ENCODE measurements around the gene UBE3B. TPM values are rescaled to one million over a fixed set of nuclear protein-coding genes. Genes with fewer than 3 reads are reported as not detected.
"Not testable (repeated sequence)": the region's sequence is repeated elsewhere in the genome, so short reads cannot be mapped to it uniquely, and the experiment has no call there.

The UBE3B gene
- polyA plus RNA-seq, 6 donors from 2014 or later: 19.8 to 30.1 (median 24.4) TPM

DNA sequence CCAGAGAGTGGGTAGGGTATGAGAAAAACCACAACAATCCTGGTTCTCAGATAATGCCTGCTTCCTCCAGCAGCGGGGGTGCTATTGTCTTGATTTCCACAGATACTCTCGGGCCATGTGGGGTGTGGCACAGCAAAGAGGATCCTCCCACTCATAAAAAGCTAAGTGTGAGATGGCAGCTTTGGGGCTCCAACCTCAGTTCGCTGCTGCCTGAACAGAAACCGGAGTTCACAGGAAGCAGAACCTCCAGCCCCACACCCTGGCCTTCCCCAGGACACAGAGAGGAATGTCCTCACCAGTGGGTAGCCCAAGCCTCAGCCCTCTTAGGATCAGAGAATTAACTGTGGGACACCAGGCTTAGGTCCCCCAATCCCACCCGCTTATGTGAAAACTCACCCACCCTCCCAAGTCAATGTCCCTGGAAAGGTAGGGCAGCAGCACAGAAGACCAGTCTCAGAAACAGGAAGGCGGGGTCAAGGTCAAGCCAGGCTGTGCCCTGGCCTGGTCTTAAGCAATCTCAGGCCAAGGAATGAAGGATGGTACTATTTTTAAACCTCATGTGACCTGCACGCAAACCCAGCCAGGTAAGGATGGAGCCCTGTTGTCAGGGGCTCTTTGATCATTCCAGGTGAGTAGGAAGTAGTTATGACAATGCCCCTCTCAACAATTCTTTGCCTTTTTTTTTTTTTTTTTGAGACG lies 9.3 kb upstream of the UBE3B start:
- Mint-ChIP-seq H3K4me1 (peaks cover 29 to 41% (median 31%) of the 10 kb centered on the region in 3 donors), H3K9me3 (no peaks in the 10 kb centered on the region), H3K27ac (no peak overlapping the region), H3K36me3 (no peaks in the 10 kb centered on the region), H3K4me3 (no peak overlapping the region), H3K27me3 (no peaks in the 10 kb centered on the region)
- ATAC-seq (ENCODE audit: low read depth in 2 of 2): no peak
- DNase-seq: no peak

DNA sequence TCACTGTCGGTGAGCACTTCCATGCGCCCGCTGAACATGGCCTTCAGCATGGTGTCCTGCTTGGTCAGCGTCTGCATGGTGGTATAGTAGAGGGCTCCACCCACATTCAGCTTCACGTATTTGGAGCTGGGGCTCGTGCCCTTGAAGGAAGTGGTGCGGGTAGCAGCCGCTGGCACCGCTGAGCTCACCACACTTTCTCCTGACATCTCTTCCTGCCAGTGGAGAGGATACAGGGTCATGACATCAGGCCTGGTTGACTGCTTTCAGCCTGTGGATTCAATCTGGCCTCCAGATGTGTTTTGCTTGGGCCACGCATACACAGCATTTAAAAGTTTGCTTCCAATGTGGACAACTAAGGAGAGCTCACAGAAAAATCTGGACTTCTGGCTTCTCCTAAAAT lies 7.9 kb upstream of the UBE3B start:
- peaks cover 19 to 30% (median 20%) of the 10 kb centered on the region in 3 donors for H3K4me1 Mint-ChIP-seq
- no peaks in the 10 kb centered on the region for H3K36me3 Mint-ChIP-seq
- H3K4me3 Mint-ChIP-seq: no peak overlapping the region
- H3K9me3 Mint-ChIP-seq: no peaks in the 10 kb centered on the region
- no peak overlapping the region for H3K27ac Mint-ChIP-seq
- DNase-seq: no peak
- H3K27me3 Mint-ChIP-seq: no peaks in the 10 kb centered on the region
- ATAC-seq (ENCODE audit: low read depth in 2 of 2): no peak

DNA sequence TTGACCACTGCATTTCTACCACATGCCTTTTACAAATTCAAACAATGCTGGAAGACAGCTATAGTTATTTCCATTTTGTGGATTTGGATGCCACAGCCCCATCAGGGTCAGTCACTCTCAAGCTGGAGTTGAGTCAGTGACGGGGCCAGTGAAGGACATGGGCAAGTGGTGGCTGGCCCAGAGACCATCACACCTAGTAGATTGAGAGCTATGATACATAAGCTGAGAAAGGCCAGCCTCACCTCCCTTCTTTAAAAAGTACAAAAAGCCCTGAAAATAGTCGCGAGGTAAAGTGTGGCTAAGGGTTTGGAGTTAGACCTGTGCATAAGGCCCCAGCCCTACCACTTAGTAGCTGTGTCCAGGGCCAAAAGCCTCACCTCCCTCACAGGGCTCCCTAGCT lies 4.4 kb upstream of the UBE3B start:
- H3K4me3 Mint-ChIP-seq: no peak overlapping the region
- ATAC-seq (ENCODE audit: low read depth in 2 of 2) (no peak), DNase-seq (no peak)
- no peaks in the 10 kb centered on the region for H3K9me3 Mint-ChIP-seq
- no peaks in the 10 kb centered on the region for H3K27me3 Mint-ChIP-seq
- H3K4me1 Mint-ChIP-seq: peaks cover 33 to 48% (median 34%) of the 10 kb centered on the region in 3 donors
- no peaks in the 10 kb centered on the region for H3K36me3 Mint-ChIP-seq
- no peak overlapping the region for H3K27ac Mint-ChIP-seq

DNA sequence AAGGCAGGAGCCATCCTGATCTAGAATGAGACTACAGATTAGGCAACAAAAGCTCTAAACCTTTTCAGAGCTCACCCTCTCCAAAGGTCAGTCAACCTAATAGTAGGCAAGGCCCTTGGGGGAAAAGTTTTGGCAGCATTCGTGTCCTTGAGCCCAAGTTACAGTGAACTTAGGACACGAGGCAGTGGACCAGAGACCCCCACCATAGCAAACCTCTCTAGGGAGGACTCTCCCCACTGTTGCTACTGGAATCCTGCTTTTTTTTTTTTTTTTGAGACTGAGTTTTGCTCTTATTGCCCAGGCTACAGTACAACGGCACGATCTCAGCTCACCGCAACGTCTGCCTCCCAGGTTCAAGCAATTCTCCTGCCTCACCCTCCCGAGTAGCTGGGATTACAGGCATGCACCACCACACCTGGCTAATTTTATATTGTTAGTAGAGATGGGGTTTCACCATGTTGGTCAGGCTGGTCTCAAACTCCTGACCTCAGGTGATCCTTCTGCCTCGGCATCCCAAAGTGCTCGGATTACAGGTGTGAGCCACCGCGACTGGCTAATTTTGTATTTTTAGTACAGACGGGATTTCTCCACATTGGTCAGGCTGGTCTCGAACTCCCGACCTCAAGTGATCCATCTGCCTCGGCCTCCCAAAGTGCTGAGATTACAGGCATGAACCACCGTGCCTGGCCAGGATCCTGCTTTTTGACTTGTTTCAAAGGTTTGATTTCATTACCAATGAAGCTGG lies 3.7 kb upstream of the UBE3B start:
- H3K4me3 Mint-ChIP-seq; ATAC-seq (ENCODE audit: low read depth in 2 of 2); H3K36me3 Mint-ChIP-seq; H3K27me3 Mint-ChIP-seq; DNase-seq; H3K27ac Mint-ChIP-seq; H3K9me3 Mint-ChIP-seq: not testable (repeated sequence)
- H3K4me1 Mint-ChIP-seq: peaks cover 34 to 50% (median 34%) of the 10 kb centered on the region in 3 donors

DNA sequence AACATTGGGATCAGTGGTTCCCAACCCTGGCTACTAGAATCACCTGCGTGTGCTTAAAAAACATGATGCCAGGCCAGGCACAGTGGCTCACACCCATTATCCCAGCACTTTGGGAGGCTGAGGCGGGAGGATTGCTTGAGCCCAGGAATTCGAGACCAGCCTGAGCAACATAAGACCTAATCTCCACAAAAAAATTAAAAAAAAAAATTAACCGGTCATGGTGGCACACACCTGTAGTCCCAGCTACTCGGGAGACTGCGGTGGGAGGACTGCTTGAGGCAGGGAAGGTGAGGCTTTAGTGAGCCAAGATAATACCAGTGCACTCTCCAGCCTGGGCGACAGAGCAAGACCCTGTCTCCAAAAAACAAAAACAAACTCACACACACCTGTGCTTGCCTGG lies 2.3 kb upstream of the UBE3B start:
- DNase-seq: no peak
- Mint-ChIP-seq H3K27ac (peak overlapping the region in 1 of 6 donors; percentile 16), H3K4me1 (peaks cover 37 to 58% (median 40%) of the 10 kb centered on the region in 3 donors), H3K4me3 (peak overlapping the region in 4 of 8 donors; percentile 15 to 97 (median 80)), H3K27me3 (no peaks in the 10 kb centered on the region), H3K36me3 (no peaks in the 10 kb centered on the region), H3K9me3 (no peaks in the 10 kb centered on the region)
- ATAC-seq (ENCODE audit: low read depth in 2 of 2): no peak

DNA sequence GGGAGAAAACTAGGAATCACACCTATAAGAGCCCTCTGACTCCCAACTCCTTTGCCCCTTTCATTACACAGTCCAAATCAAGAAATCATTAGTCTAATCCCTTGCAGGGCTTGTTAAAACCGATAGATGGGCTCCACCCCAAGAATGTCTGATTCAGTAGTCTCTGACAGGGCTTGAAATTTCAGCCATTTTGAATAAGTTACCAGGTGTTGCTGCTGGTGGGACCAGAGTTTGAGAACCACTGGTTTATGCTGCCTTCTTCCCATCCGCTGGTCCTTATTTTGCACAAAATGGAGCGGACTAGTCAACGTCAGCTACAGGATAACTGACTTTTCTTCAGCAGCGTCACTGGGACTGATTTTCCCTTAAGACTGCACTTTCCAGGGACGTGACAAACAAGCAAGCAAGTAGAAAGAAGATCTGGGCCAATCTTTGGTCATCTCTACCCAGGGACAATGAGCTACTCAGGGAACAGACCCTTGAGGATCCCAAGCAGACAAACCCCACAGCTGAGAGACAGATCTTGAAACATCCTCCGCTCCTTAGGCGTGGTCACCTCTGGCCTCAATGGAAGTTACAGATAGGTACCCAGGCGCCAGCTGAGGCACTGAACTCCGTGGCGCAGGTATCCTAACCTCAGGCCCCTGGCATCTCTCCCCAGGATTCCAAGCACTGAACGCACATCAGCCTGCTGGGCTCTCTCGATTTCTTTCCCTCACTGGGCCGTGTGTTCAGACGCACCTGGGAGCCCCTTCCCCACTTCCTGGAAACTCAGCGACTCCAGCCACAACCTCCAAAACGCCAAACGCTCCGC lies 1.2 kb upstream of the UBE3B start:
- Mint-ChIP-seq H3K4me1 (peaks cover 29 to 53% (median 31%) of the 10 kb centered on the region in 3 donors), H3K4me3 (peak overlapping the region; percentile 96 to 99 (median 97)), H3K36me3 (no peaks in the 10 kb centered on the region), H3K9me3 (no peaks in the 10 kb centered on the region), H3K27ac (peak overlapping the region in 5 of 6 donors; percentile 58 to 99 (median 96)), H3K27me3 (no peaks in the 10 kb centered on the region)
- no peak for ATAC-seq (ENCODE audit: low read depth in 2 of 2)
- no peak for DNase-seq

DNA sequence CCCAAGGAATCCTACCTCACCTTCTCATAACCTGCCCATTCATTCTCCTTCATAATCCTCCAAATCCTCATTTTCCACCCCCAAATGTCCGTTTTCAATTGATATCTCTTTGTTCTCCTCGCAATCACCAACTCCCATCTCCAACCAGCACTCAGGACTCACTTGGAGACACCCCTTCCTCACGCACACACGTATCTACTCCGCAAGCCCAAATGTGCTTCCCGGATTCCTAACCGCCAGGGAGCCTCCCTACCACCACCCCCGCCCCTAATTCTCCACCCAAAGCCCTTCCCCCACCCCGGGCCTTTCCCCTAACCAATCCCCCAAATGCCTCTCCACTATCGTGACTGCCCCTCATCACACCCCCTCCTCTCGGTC lies 638 bp upstream of the UBE3B start:
- H3K27ac Mint-ChIP-seq: peak overlapping the region; percentile 96 to 99 (median 98)
- no peaks in the 10 kb centered on the region for H3K27me3 Mint-ChIP-seq
- peaks cover 29 to 53% (median 31%) of the 10 kb centered on the region in 3 donors for H3K4me1 Mint-ChIP-seq
- no peaks in the 10 kb centered on the region for H3K9me3 Mint-ChIP-seq
- H3K36me3 Mint-ChIP-seq: no peaks in the 10 kb centered on the region
- H3K4me3 Mint-ChIP-seq: peak overlapping the region; percentile 96 to 99 (median 97)
- ATAC-seq (ENCODE audit: low read depth in 2 of 2): no peak
- no peak for DNase-seq

DNA sequence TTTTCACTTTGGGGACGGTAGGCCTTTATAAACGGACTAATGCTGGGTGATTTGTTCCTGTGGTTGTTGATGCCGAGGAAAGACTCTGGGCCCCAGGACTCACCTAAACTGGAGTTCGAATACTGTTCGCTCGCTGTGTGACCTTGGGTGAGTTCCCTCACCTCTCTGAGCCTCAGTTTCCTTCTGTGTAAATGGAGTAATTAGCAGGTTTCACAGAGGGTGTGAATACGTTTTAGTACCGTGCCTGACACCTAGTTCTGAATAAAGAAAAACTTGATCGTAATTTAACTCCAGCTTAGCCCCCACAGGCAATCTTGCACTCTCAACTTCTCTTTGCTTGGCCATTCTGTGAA lies 505 bp downstream of the UBE3B start:
- Mint-ChIP-seq H3K27me3 (no peaks in the 10 kb centered on the region), H3K4me3 (peak overlapping the region; percentile 96 to 99 (median 97)), H3K9me3 (no peaks in the 10 kb centered on the region), H3K27ac (peak overlapping the region; percentile 87 to 99 (median 98)), H3K4me1 (peaks cover 29 to 53% (median 31%) of the 10 kb centered on the region in 3 donors), H3K36me3 (no peaks in the 10 kb centered on the region)
- no peak for DNase-seq
- no peak for ATAC-seq (ENCODE audit: low read depth in 2 of 2)

DNA sequence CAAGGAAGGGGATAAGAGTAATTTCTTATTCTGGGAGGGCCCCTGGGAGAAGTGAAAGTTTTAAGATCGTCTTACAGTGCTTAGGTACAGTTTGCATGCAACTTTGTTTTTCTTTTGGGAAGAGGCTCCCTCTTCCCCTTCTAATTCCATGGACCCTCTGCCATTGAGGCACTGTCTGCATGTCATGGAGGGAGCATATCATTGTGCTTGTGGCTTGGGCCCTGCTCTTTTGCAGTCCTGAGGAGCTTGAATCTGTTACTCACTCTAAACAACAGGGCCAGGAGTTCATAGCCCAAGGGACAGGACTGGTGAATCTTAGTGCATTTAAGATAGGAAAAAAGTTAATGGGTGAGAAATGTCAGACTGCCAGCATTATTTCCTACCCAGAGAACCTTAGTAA lies 2.3 kb downstream of the UBE3B start:
- DNase-seq (no peak), ATAC-seq (ENCODE audit: low read depth in 2 of 2) (no peak)
- H3K4me3 Mint-ChIP-seq: peak overlapping the region in 3 of 8 donors; percentile 35 to 85 (median 37)
- H3K9me3 Mint-ChIP-seq: no peaks in the 10 kb centered on the region
- H3K27me3 Mint-ChIP-seq: no peaks in the 10 kb centered on the region
- peaks cover under 1% of the 10 kb centered on the region in 2 donors for H3K36me3 Mint-ChIP-seq
- H3K27ac Mint-ChIP-seq: peak overlapping the region in 1 of 6 donors; percentile 40
- H3K4me1 Mint-ChIP-seq: peaks cover 25 to 53% (median 31%) of the 10 kb centered on the region in 3 donors

DNA sequence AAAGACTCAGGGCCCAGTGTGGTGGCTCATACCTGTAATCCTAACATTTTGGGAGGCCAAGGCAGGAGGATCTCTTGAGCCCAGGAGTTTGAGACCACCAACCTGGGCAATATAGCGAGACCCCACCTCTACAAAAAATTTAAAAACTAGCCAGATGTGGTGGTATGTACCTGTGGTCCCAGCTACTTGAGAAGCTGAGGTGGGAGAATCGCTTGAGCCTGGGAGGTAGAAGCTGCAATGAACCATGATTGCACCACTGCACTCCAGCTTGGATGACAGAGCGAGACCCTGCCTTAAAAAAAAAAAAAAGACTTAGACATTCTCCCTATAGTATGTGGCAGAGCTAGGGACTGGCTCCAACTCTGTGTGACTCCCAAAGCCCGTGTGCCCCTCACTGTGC lies 2.9 kb downstream of the UBE3B start:
- Mint-ChIP-seq H3K4me1 (peaks cover 25 to 47% (median 31%) of the 10 kb centered on the region in 3 donors), H3K27me3 (no peaks in the 10 kb centered on the region), H3K36me3 (peaks cover 6 to 7% of the 10 kb centered on the region in 2 donors), H3K4me3 (peak overlapping the region in 1 of 8 donors; percentile 85), H3K9me3 (no peaks in the 10 kb centered on the region), H3K27ac (no peak overlapping the region)
- no peak for ATAC-seq (ENCODE audit: low read depth in 2 of 2)
- DNase-seq: no peak

DNA sequence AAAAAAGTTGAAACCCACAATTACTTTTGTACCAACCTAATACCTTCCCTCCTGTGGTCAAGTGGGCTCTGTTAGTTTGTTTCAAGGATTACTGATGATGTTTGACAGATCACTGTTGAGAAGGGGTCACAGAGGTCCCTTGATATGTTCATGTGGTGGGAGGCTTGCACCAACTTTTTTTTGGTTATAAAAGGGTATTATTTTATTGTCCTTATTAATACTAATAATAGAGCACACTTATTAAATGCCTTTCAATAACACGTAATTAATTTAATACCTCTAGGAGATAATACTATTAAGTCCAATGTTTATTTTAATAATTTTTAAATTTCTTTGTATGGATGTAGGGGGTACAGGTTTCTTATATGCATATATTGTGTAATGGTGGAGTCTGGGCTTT lies 4.4 kb downstream of the UBE3B start:
- no peaks in the 10 kb centered on the region for H3K9me3 Mint-ChIP-seq
- DNase-seq (no peak), ATAC-seq (ENCODE audit: low read depth in 2 of 2) (no peak)
- peaks cover 17 to 32% (median 17%) of the 10 kb centered on the region in 3 donors for H3K4me1 Mint-ChIP-seq
- peaks cover 6 to 8% of the 10 kb centered on the region in 2 donors for H3K36me3 Mint-ChIP-seq
- H3K27ac Mint-ChIP-seq: no peak overlapping the region
- no peaks in the 10 kb centered on the region for H3K27me3 Mint-ChIP-seq
- H3K4me3 Mint-ChIP-seq: peak overlapping the region in 1 of 8 donors; percentile 38

DNA sequence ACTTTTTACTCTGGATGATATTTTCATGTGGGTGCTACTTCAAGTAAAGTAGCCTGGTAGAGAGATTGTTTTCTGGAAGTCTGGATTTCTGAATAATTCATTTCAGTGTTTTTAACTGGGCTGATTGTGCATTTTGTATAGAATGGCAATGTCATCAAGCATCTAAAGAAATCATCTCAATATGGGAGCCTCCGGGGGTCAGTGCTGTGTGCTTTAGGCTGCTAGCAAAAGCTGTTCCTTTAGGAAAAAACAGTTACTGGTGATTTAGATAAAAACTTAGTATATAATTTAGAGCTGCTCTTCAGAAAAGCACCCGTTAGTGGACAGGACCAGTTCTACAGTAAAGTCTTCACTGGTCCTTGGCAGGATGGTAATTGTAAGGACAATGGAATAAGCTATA lies 5.1 kb downstream of the UBE3B start:
- ATAC-seq (ENCODE audit: low read depth in 2 of 2): no peak
- H3K4me3 Mint-ChIP-seq: peak overlapping the region in 1 of 8 donors; percentile 38
- DNase-seq: no peak
- H3K27me3 Mint-ChIP-seq: no peaks in the 10 kb centered on the region
- H3K27ac Mint-ChIP-seq: peak overlapping the region in 1 of 6 donors; percentile 47
- H3K4me1 Mint-ChIP-seq: peaks cover 10 to 27% (median 13%) of the 10 kb centered on the region in 3 donors
- H3K36me3 Mint-ChIP-seq: peaks cover 6 to 8% of the 10 kb centered on the region in 2 donors
- H3K9me3 Mint-ChIP-seq: no peaks in the 10 kb centered on the region

DNA sequence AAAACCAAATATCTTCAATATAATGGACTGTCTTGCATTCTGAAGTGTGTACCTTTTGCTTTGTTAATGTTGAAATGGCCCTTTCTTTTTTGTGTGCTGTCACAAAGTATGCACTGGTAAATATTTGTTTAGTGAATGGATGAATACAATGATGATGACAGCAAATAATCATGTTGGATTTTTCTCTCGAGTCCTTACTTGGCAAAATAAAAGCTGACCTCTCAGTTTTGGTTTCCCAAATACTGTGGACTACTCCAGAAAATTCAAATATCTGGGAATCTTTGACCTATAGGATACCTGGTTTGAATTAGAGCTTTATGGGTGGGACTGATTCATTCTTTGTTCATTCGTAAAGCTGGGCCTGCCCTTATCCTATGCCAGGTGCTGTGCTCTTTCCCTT lies 5.5 kb downstream of the UBE3B start:
- Mint-ChIP-seq H3K27ac (no peak overlapping the region), H3K27me3 (no peaks in the 10 kb centered on the region), H3K9me3 (no peaks in the 10 kb centered on the region), H3K36me3 (peaks cover 6 to 8% of the 10 kb centered on the region in 2 donors), H3K4me1 (peaks cover 6 to 25% (median 13%) of the 10 kb centered on the region in 3 donors), H3K4me3 (peak overlapping the region in 1 of 8 donors; percentile 38)
- ATAC-seq (ENCODE audit: low read depth in 2 of 2) (no peak), DNase-seq (no peak)

Measured in naive B cell (primary cell).